Measurements from ENCODE around the gene TENM4. TPM values are rescaled to one million over a fixed set of nuclear protein-coding genes. Genes with fewer than 3 reads are reported as not detected.

TENM4 gene
- total RNA-seq, 1 experiment from 2014 or later = 25.0 TPM

DNA sequence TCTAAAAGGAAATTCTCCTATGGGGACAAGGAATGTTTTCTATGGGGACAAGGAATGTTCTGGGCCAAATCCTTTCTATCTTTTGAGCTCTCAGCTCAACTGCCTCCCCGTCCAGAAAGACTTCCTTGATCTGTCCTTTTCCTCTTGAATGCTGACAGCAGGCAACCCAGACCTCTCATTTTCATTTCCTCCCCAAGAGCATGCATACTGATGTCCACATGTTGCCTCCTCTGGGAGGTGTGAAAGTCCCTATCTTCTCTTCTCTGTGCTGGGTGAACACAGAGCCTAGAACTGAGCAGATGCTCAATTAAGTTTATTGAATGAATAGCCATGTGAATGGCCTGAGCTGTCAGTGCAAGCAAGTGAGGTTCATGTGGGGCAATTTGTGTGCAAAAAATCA lies 534.3 kb downstream of the TENM4 start:
- ChIA-PET CTCF (interaction anchor here (0.7 to 1.3 kb wide), 3 partner anchors 46 to 194 kb away, joined by 3 to 4 read pairs (median 4); no protein-coding TSS in a partner anchor), POLR2A (interaction anchor here (0.7 kb wide), 1 partner anchor 109 kb away, joined by 7 read pairs; no protein-coding TSS in a partner anchor)
- H3K4me3 Mint-ChIP-seq = no peak overlapping the region
- no peaks in the 10 kb centered on the region for H3K27me3 Mint-ChIP-seq (ENCODE audit: low read depth)
- no peaks in the 10 kb centered on the region for H3K9me3 Mint-ChIP-seq
- H3K36me3 Mint-ChIP-seq = no peaks in the 10 kb centered on the region
- DNase-seq (ENCODE audit: low spot score) (no peak), ATAC-seq (no peak)
- no peak overlapping the region for H3K27ac Mint-ChIP-seq
- TF ChIP-seq, protein P1, sequence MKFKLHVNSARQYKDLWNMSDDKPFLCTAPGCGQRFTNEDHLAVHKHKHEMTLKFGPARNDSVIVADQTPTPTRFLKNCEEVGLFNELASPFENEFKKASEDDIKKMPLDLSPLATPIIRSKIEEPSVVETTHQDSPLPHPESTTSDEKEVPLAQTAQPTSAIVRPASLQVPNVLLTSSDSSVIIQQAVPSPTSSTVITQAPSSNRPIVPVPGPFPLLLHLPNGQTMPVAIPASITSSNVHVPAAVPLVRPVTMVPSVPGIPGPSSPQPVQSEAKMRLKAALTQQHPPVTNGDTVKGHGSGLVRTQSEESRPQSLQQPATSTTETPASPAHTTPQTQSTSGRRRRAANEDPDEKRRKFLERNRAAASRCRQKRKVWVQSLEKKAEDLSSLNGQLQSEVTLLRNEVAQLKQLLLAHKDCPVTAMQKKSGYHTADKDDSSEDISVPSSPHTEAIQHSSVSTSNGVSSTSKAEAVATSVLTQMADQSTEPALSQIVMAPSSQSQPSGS (CRISPR knock-in tag; IDR thresholded peaks at IDR 0.05; ENCODE audit: borderline replicate concordance, low read depth) = no peak
- TF ChIP-seq, protein P2, sequence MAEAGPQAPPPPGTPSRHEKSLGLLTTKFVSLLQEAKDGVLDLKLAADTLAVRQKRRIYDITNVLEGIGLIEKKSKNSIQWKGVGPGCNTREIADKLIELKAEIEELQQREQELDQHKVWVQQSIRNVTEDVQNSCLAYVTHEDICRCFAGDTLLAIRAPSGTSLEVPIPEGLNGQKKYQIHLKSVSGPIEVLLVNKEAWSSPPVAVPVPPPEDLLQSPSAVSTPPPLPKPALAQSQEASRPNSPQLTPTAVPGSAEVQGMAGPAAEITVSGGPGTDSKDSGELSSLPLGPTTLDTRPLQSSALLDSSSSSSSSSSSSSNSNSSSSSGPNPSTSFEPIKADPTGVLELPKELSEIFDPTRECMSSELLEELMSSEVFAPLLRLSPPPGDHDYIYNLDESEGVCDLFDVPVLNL (CRISPR knock-in tag; IDR thresholded peaks at IDR 0.05; ENCODE audit: borderline replicate concordance, low read depth) = no peak
- TF ChIP-seq ZNF671 (CRISPR knock-in tag; IDR thresholded peaks at IDR 0.05) (no peak), RORB (CRISPR knock-in tag; IDR thresholded peaks at IDR 0.05) (no peak), GTF2I (CRISPR knock-in tag; conservative IDR thresholded peaks at IDR 0.05) (no peak), KAT7 (CRISPR knock-in tag; IDR thresholded peaks at IDR 0.05; ENCODE audit: borderline replicate concordance) (no peak), TP53 (CRISPR knock-in tag; IDR thresholded peaks at IDR 0.05) (no peak), NR3C1 (CRISPR knock-in tag; conservative IDR thresholded peaks at IDR 0.05; ENCODE audit: low read depth) (no peak)
- H3K4me1 Mint-ChIP-seq = 0 out of 2 replicates have a peak, but pooled peaks cover 3% of the 10 kb centered on the region

DNA sequence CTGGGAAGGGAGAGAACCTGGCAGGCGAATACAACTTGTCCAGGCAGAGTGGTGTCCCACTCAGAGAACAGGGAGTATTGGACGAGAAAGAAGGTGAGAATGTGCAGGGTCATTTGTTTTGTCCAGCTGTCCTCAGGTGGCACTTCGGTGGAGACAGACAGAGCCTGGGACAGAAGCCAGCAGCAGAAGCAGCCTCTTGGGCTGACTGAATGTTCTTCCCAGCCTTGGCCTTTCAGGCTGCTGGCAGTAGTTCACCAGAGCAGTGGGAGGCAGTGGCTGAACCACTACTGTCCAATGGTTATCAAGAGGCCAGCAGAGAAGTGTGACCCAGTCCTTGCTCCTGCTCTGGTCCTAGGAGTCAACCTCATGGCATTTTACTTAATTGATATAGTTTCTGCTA lies 535.1 kb downstream of the TENM4 start:
- H3K27ac Mint-ChIP-seq = no peak overlapping the region
- no peaks in the 10 kb centered on the region for H3K36me3 Mint-ChIP-seq
- H3K4me3 Mint-ChIP-seq = no peak overlapping the region
- 0 out of 2 replicates have a peak, but pooled peaks cover 3% of the 10 kb centered on the region for H3K4me1 Mint-ChIP-seq
- CTCF ChIA-PET = no interaction called here
- no peaks in the 10 kb centered on the region for H3K9me3 Mint-ChIP-seq
- DNase-seq (ENCODE audit: low spot score) (no peak), ATAC-seq (no peak)
- H3K27me3 Mint-ChIP-seq (ENCODE audit: low read depth) = no peaks in the 10 kb centered on the region
- POLR2A ChIA-PET = no interaction called here
- TF ChIP-seq, protein P3, sequence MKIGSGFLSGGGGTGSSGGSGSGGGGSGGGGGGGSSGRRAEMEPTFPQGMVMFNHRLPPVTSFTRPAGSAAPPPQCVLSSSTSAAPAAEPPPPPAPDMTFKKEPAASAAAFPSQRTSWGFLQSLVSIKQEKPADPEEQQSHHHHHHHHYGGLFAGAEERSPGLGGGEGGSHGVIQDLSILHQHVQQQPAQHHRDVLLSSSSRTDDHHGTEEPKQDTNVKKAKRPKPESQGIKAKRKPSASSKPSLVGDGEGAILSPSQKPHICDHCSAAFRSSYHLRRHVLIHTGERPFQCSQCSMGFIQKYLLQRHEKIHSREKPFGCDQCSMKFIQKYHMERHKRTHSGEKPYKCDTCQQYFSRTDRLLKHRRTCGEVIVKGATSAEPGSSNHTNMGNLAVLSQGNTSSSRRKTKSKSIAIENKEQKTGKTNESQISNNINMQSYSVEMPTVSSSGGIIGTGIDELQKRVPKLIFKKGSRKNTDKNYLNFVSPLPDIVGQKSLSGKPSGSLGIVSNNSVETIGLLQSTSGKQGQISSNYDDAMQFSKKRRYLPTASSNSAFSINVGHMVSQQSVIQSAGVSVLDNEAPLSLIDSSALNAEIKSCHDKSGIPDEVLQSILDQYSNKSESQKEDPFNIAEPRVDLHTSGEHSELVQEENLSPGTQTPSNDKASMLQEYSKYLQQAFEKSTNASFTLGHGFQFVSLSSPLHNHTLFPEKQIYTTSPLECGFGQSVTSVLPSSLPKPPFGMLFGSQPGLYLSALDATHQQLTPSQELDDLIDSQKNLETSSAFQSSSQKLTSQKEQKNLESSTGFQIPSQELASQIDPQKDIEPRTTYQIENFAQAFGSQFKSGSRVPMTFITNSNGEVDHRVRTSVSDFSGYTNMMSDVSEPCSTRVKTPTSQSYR (CRISPR knock-in tag; IDR thresholded peaks at IDR 0.05) = no peak
- TF ChIP-seq NFE2L1 (CRISPR knock-in tag; IDR thresholded peaks at IDR 0.05) = no peak
- TF ChIP-seq, protein P4, sequence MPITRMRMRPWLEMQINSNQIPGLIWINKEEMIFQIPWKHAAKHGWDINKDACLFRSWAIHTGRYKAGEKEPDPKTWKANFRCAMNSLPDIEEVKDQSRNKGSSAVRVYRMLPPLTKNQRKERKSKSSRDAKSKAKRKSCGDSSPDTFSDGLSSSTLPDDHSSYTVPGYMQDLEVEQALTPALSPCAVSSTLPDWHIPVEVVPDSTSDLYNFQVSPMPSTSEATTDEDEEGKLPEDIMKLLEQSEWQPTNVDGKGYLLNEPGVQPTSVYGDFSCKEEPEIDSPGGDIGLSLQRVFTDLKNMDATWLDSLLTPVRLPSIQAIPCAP (CRISPR knock-in tag; IDR thresholded peaks at IDR 0.05) = no peak
- TF ChIP-seq SP1 (CRISPR knock-in tag; conservative IDR thresholded peaks at IDR 0.05) = no peak
- no peak for TF ChIP-seq TCF7 (CRISPR knock-in tag; IDR thresholded peaks at IDR 0.05; ENCODE audit: low read depth)
- no peak for TF ChIP-seq GRHL2 (CRISPR knock-in tag; IDR thresholded peaks at IDR 0.05; ENCODE audit: insufficient replicate concordance, severe bottlenecking)
- TF ChIP-seq, protein P5, sequence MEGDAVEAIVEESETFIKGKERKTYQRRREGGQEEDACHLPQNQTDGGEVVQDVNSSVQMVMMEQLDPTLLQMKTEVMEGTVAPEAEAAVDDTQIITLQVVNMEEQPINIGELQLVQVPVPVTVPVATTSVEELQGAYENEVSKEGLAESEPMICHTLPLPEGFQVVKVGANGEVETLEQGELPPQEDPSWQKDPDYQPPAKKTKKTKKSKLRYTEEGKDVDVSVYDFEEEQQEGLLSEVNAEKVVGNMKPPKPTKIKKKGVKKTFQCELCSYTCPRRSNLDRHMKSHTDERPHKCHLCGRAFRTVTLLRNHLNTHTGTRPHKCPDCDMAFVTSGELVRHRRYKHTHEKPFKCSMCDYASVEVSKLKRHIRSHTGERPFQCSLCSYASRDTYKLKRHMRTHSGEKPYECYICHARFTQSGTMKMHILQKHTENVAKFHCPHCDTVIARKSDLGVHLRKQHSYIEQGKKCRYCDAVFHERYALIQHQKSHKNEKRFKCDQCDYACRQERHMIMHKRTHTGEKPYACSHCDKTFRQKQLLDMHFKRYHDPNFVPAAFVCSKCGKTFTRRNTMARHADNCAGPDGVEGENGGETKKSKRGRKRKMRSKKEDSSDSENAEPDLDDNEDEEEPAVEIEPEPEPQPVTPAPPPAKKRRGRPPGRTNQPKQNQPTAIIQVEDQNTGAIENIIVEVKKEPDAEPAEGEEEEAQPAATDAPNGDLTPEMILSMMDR (IDR thresholded peaks at IDR 0.05) = no peak
- TF ChIP-seq, protein P6, sequence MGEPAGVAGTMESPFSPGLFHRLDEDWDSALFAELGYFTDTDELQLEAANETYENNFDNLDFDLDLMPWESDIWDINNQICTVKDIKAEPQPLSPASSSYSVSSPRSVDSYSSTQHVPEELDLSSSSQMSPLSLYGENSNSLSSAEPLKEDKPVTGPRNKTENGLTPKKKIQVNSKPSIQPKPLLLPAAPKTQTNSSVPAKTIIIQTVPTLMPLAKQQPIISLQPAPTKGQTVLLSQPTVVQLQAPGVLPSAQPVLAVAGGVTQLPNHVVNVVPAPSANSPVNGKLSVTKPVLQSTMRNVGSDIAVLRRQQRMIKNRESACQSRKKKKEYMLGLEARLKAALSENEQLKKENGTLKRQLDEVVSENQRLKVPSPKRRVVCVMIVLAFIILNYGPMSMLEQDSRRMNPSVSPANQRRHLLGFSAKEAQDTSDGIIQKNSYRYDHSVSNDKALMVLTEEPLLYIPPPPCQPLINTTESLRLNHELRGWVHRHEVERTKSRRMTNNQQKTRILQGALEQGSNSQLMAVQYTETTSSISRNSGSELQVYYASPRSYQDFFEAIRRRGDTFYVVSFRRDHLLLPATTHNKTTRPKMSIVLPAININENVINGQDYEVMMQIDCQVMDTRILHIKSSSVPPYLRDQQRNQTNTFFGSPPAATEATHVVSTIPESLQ (CRISPR knock-in tag; IDR thresholded peaks at IDR 0.05) = no peak

Data from WTC11 (cell line).